CD4-positive, alpha-beta T cell treated with Interleukin-21 for 1 hour (primary cell): Measurements from ENCODE around the gene HRH1.
"Not testable (repeated sequence)": the region's sequence is repeated elsewhere in the genome, so short reads cannot be mapped to it uniquely, and the experiment has no call there.

Source experiments
- DNase-seq: peaks from one replicate; pipeline ENCODE4 v3.0.0-alpha.2; 2020

Gene HRH1

DNA sequence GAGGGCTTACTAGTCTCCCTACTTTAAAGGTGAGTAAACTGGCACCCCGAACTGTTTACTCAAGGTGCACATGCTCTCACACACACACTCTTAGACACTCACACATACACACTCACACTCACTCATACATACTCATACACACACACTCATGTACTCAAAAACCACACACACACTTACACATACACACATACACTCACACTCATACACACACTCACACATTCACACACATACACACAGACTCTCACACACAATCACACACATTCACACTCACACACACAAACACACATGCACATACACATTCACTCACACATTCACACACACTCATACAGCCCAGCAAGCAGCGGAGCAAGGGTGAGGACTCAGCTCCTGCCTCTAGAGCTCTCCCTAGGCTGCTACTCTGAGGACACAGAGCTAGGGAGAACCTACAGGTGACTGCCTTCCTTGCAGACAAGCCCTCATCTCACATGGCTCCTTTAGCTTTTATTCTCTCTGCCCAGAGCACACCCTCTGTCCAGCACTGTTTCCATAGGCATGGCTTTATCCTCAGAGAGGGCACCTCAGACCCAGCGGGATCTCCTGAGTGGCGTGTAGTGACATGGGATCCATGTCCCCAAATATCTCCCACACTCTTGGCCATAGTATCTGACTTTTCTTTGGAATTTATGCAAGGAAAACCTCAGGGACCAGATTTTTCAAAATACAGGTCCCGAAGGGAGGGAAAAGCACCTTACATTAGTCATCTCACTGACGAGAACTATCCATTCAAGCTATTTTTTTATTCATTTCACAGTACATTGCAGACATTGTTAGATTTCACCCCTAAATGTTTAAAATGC lies 91.8 kb downstream of the HRH1 start:
- no peak for DNase-seq

DNA sequence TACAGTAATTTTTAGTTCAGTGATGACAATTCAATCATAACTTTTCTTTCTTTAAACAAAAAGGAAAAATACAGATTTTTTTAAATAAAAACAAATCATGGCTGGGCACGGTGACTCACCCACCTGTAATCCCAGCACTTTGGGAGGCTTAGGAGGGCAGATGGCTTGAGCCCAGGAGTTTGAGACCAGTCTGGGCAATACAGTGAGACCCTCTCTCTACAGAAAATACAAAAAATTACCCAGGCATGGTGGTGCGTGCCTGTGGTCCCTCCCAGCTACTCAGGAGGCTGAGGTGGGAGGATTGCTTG lies 92.3 kb downstream of the HRH1 start:
- DNase-seq: no peak

DNA sequence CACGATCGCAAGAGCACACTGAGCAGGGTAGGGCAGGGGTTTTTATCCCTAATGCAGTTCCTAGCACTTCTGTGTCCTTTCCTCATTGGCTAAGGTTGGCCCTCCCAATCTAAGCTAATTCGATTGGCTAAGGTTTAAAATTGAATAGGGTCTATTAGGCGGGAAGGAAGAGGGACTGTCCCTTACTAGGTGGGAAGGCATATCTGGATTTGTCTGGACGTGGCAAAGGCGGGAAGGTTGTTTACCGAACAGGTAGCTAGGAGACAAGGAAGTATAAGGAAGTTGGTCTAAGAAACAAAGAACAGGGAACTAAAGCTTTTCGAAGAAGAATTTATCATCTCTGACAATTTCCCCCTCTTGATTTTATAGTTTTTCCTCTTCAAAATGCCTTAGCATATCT lies 93.1 kb downstream of the HRH1 start:
- DNase-seq: no peak

DNA sequence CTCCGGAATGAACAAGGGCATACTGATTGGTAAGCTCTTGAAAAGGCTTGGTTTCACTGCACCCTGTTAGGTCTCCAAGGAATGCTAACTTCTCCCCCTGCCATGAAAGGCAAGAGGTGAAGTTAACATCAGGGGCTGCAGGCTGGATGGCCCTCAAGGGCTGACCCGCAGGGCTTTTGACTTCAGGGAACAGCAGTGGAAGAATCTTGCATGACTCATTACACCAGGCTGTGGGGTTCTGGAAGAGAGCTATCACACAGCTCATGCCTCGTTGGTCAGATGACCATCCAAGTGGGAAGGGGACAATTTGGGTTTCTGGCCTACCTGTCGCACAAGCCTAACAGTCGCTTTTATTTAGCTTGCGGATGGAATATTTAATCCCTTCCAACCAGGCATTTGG lies 94.3 kb downstream of the HRH1 start:
- no peak for DNase-seq

DNA sequence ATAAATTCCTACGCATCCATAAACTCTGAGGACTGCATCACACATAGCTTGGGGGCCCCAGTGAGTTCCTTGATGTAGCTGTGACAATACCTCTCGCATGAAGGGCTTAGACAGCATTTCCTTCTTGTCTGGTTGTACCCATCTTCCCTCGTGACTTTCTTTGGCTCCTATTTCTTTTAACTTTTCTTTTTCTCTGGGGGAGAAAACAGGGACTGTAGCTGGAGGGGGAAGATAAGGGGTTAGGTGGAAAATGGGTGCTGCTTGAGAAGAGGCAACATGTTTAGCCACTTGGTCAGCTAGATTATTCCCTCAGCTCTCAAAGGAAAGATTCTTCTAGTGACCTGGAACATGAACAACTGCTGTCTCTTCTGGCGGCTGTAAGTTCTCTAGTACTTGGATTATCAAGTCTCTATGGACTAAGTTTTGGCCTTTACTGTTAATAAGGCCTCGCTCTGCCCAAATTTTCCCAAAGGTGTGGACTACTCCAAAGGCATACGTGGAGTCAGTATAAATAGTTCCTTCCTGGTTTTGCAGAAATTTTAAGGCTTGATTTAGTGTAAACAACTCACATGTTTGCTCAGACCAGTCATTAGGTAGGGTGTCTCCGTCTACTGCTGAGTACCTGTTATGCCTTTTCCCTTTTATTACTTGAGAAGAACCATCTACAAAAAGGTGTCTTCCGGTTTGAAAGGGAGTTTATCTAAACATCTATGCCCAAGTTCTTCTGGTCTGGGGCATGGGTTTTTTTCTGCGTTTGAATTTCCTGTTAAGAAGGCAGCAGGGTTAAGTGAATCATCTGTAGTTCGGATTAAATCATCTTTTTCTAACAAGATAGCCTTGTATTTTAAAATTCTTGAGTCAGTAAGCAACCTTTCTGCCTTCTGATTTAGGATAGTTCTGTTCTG lies 96.9 kb downstream of the HRH1 start:
- DNase-seq: peak; percentile 22

DNA sequence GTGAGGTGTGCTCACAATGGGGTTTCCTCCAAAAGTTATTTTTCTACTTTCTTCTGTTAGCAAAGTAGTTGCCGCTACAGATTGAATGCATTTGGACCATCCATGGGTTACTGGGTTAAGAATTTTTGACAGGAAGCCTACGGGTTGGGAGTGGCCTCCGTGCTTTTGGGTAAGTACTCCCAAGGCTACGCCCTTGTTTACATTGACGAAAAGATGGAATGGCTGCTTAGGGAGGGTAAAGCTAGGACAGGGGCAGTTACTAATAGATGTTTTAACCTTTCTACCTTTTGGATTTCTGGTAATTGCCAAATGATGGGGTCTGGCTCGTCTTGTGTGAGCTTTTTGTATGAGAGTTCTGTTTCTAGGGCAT lies 97.5 kb downstream of the HRH1 start:
- no peak for DNase-seq

DNA sequence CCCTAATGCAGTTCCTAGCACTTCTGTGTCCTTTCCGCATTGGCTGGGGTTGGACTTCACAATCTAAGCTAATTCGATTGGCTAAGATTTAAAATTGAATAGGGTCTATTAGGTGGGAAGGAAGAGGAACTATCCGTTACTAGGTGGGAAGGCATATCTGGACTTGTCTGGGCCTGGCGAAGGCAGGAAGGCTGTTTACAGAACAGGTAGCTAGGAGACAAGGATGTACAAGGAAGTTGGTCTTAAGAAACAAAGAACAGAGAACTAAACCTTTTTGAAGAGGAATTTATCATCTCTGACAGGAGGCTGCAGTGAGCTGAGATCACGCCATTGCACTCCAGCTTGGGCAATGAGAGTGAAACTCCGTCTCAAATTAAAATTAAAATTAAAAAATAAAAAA lies 100.6 kb downstream of the HRH1 start:
- no peak for DNase-seq

DNA sequence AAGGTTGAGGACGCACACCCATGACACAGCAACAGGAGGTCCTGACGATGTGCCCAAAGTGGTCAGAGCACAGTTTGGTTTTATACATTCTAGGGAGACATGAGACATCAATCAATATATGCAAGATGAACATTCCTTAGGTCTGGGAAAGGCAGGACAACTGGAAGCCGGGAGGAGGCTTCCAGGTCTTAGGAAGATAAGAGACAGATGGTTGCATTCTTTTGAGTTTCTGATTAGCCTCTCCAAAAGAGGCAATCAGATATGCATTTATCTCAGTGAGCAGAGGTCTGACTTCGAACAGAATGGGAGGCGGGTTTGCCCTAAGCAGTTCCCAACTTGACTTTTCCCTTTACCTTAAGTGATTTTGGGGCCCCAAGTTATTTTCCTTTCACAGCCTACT lies 101.2 kb downstream of the HRH1 start:
- DNase-seq: not testable (repeated sequence)

DNA sequence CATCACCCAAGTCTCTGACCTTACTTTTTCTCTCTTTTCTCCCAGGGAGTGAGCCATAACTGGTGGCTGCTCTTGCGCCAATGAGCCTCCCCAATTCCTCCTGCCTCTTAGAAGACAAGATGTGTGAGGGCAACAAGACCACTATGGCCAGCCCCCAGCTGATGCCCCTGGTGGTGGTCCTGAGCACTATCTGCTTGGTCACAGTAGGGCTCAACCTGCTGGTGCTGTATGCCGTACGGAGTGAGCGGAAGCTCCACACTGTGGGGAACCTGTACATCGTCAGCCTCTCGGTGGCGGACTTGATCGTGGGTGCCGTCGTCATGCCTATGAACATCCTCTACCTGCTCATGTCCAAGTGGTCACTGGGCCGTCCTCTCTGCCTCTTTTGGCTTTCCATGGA lies 104.7 kb downstream of the HRH1 start:
- DNase-seq: no peak

DNA sequence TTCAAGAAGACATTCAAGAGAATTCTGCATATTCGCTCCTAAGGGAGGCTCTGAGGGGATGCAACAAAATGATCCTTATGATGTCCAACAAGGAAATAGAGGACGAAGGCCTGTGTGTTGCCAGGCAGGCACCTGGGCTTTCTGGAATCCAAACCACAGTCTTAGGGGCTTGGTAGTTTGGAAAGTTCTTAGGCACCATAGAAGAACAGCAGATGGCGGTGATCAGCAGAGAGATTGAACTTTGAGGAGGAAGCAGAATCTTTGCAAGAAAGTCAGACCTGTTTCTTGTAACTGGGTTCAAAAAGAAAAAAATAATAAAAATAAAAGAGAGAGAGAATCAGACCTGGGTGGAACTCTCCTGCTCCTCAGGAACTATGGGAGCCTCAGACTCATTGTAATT lies 106.2 kb downstream of the HRH1 start:
- no peak for DNase-seq

DNA sequence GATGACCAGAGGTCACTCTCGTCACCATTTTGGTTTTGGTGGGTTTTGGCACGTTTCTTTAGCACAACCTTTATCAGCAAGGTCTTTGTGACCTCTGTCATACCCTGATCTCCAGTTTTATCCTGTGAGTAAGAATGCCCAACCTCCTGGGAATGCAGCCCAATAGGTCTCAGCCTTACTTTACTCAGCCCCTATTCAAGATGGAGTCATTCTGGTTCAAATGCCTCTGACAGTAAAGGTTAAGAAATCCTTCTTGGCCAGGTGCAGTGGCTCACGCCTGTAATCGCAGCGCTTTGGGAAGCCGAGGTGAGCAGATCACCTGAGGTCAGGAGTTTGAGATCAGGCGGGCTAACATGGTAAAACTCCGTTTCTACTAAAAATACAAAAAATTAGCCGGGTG lies 114.7 kb downstream of the HRH1 start:
- no peak for DNase-seq

DNA sequence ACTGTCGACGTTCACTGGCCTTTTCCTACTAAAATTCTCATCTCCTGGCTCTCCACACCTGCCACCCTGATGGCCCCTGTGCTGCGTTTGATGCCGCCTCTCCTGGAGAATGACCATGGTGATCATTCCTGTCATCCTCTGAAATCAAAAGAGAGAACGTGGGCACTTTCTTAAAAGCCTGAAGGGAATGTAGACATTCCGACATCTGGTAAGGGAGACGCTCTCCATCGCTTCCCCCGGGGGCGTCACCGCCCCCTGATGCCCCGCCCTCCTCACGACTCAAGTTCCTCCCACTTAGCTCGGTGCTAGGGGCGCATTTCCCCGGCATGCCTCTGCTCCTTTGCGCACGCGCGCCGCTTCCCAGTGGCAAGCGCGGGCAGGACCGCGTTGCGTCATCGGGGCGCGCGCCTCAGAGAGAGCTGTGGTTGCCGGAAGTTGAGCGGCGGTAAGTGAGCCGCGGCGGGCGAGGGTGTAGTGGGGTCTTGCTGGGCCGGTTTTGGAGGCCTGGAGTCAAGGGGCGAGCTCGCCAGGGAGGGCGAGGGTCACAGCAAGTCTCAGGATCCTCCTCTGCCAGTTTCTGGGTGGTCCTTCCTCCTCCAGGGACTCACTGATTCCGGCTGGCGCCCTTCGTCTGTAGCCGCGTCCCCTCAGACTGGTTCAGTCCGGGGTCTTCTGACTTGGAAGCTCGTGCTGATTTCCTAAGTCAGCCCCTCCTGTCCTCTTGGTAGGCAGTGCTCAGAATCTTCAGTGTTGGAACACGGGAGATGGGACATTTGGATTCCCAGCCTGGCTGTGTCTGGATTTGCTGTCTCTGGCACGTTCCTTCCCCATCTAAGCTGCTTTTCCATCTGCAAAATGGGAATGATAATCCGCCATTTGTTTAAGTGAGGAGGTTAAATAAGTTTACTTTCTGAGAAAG lies 118.0 kb downstream of the HRH1 start, which contains the start of gene ATG7:
TSS of gene ATG7 (plus strand) at position 412 of the 919 bp plus-strand sequence. CDS start 26,299 bp downstream, outside the sequence.
- peak; percentile 97 for DNase-seq

DNA sequence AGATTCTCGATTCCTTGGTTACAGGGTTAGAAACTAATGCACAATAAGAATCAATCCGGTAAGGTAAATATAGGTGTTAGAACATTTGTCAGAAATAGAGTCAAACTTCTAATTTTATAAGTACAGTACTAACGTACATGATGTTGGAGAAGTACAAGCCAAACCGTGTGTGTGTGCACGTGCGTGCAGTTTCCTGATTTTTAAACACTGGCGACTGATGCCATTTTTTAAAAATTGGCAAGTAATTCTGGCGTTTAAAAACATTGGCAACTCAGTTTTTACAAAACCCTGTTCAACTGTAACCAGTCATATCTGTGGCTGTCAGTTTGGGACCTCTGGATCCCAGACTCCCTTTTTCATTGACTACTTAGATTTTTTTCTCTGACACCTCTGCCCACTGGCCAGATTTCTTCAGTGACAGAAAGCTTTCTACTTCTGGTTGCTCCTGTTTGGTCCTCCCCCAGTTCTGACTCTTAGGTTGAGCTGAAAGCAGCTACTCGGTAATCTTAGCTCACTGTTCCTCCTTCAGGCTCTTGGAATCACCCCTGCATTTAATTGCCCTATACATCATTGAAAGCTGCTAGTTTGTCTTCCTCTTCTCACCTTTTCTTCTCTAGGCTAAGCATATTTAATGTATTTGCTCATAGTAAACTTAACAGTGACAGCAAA lies 118.7 kb downstream of the HRH1 start:
- DNase-seq: peak; percentile 23

DNA sequence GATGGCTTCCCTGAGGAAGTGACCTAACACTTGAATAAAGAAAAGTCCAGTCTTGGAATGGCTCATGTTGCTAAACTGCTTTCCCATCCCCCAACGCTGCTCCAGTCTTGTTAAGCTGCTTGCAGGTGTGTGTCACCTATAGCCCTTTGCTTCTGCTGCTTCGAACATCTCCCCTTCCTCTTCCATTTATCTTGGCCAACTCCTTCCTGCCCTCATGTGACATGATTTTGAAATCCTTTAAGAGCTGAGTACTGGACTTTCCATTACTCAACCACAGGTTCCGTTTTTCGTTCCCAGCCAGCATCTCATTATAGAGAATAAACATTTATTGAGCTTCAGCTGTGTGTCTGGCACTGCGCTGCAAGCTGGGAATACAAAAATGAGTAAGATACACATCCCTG lies 119.6 kb downstream of the HRH1 start:
- DNase-seq: no peak

DNA sequence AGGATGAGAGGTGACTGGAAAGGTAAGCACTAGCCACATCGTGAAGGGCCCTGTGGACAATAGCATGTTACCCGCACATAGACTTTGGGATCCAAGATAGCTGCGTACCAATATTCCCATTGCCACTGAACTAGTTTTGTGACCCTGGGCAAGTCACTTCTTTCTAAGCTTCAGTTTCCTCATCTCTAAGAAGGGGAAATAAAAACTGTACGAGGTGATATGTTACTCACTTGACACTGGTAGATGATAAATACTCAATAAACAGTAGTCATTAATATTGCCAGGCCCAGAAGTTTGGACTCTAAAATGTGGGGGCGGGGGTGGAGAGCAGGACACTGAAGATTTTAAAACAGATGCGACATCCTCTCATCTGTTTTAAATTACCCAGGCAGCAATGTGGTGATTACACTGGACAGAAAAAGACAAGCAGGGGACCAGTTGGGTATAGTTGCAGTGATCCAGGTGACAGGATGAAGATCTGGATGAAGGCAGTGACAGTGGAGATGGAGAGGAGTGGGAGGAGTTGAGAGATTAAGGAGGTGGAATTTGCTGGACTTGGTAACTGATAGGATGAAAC lies 120.4 kb downstream of the HRH1 start:
- no peak for DNase-seq

DNA sequence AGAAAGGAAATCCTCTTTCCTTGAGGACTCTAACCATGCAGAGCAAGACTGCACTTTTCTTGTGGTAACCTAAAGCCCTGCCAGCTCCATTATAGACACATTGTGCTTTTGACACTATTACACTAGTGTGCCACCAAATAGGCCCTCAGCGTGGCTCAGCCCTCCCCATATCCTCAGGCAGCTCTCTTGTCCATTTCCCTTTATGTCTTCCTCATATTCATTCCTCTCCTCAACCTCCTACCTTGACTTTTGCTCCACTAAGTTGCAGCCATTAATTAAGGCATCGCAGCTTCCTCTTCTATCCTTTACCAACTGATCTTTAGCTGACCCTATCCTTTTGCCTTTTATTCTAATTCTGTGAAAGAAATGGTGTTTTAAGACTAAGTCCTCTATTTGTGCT lies 121.6 kb downstream of the HRH1 start:
- no peak for DNase-seq

DNA sequence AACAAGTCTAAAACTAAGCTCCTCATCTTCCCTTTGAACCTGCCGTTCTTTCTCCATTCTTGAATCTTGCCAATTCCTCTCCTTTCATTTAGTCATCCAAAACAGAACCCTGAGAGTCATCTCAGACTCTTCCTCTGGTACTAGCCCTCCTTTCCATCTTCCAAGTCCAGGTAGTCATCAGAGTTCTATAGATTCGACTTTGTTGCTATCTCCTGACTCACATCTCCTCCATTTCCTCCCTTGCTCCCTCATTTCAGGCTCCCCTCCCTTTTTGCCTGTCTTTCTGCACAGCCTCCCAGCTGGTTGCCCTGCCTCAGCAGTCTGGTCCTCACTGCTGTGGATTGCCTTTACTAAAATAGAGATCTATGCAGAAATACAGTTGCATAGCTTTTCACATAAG lies 122.6 kb downstream of the HRH1 start:
- DNase-seq: no peak

DNA sequence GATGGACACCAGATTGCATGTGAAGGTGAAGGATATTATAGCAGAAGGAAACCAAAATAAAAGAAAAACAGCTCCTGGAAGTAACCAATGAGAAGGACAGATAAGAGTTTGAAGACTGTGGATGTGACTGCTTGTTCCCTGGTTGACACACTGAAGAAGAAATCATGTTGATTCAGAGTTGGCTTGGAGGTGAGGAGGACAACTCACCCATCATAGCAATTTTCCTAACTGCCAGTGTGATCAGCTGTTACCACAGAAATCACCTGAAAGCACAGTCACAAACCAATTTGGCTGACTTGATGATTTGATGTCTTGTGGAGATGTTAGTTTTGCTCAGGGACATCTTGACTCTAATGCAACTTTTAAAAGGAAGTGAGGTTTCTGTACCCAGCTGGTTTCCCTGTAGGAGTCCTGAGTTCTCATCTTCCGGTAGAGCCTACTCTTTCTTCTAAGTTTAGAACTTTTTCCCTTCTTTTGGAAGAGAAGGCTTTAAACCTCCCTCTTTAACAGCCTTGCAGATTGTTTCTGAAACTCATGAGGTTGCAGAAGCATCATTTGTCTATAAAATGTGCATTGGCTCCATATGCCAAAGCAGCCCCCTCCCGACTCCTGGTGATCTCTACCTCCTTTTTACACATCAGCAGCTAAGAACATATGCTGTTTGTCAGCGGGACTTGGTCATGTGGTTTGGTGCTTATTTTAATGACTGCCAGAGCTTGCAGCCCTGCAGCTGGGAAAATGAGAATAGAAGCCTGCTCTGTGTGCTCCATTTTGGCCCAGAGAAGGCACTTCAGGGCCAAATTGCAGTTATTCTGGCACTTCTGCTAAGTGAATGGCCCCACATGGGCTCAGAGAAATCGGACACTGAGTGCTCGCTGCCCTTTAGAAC lies 128.2 kb downstream of the HRH1 start:
- no peak for DNase-seq

DNA sequence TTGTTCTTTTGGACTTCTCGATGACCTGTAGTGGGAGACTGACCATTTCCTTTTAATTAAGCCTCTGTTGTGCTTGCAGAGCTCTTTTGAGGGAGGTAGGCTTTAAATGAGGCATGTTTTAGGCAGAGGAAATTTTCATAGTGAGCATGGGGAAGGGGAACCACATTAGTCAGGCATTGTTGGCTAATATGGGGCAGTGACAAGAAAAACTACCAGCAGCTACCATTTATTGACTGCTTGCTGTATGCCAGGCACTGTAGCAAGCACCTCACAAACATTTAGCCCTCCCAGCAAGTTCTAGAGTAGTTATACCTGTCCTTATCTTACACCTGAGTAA lies 128.8 kb downstream of the HRH1 start:
- DNase-seq: no peak

DNA sequence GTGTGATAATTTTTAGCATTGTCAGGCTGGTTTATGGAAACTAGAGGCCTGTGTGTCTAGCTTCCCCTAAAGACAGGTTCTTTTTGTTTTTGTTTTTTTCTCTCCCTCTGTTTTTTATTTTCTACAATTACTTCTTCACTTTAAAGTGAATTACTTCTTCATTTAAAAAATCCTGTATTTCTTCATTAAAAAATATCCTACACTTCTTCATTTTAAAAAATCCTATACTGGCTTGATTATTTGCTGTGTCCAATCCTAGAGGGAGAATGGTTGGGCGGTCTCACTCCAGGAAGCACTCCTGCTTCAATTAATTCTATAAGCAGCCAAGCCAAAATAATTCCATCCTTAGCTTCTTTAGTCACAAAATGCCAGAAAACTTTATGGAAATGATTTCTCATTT lies 129.7 kb downstream of the HRH1 start:
- DNase-seq: no peak

DNA sequence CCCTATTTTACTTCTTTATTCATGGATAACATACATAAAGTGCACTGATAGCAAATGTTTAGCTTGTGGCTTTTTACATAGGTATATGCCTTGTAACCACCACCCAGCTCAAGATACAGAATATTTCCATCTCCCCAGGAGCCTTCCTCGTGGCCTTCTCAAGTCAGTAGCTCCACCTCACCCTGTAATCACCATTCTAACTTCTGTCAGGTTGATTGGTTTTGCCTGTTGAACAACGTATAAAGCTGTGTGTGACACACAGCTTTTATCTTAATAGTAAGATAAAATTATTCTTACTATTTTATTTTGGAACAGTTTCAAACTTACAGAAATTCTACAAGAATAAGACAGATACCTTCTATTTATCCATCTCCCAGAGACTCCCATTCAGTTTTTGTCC lies 131.2 kb downstream of the HRH1 start:
- DNase-seq: no peak
